ENCODE measurements around the gene SPOCD1. TPM values are rescaled to one million over a fixed set of nuclear protein-coding genes. Genes with fewer than 3 reads are reported as not detected.

The SPOCD1 gene
- total RNA-seq, 1 donor from 2014 or later = 28.0 TPM

DNA sequence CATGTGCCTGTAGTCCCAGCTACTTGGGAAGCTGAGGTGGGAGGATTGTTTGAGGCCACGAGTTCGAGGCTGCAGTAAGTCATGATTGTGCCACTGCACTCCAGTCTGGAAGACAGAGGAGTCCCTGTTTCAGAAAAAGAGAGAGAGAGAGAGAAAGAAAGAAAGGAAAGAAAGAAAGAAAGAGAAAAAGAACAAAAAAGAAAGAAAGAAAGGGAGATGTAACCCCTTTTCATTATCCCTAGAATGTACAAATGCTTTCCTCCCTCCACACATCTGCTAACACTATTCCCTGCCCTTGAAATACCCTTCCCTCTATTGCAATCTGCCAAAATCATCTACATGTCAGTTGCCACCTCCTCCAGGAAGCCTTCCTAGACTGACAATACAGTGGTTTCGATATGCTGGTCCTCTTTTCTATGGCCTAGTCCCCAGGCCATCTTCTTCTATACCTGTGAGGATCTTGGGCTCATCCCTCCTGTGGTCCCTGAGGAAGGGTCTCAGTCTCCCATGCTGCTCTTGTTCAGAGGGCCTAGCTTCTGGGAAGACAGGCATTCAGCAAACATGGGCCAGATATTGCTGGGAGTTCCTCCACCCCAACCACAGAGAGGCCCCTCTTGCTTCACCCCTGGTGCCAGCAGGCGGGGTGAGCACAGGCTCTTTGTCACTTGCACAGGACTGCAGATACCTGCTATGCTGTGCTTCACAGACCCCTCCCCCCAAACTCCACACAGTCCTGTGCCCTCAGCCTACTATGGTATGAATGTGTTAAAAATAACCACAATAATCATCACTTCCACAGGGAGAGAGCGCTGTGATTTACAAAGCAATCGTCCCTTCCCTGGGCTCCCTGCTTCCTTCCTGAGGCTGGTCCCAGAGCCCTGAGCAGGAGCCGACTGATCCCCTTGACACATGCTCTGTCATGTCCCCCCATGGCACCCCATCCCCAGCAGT lies 65.8 kb downstream of the SPOCD1 start:
- no peaks in the 10 kb centered on the region for H3K27me3 Mint-ChIP-seq (ENCODE audit: low read depth, unreplicated experiment)
- Histone ChIP-seq H3K79me2 (ENCODE audit: insufficient read depth, low read length) (no peaks in the 10 kb centered on the region), H4K20me1 (ENCODE audit: insufficient read depth, low read length) (peaks cover 49% of the 10 kb centered on the region), H3K27ac (ENCODE audit: low read depth, low read length) (no peak overlapping the region), H3K9ac (ENCODE audit: low read length) (no peak overlapping the region), H3K4me3 (ENCODE audit: insufficient read depth, low read depth, low read length) (no peak overlapping the region), H2AFZ (ENCODE audit: low read depth, low read length) (no peak overlapping the region), H3K36me3 (ENCODE audit: insufficient read depth, low read length) (no peaks in the 10 kb centered on the region), H3K4me2 (ENCODE audit: low read length) (peak overlapping the region; percentile 62), H3K27me3 (ENCODE audit: insufficient read depth, low read length) (no peaks in the 10 kb centered on the region), H3K4me1 (ENCODE audit: insufficient read depth, low read length) (peaks cover 35% of the 10 kb centered on the region), H3K9me3 (ENCODE audit: insufficient read depth, low read depth, low read length) (no peaks in the 10 kb centered on the region)
- no peaks in the 10 kb centered on the region for H3K9me3 Mint-ChIP-seq (ENCODE audit: unreplicated experiment)
- H3K27ac Mint-ChIP-seq (ENCODE audit: unreplicated experiment) = peak overlapping the region; percentile 75
- TF ChIP-seq CTCF (IDR thresholded peaks at IDR 0.05; ENCODE audit: insufficient read depth, low read depth, low read length) (no peak), EZH2 (IDR thresholded peaks at IDR 0.05; ENCODE audit: insufficient read depth, low read length) (no peak)
- peaks cover 53% of the 10 kb centered on the region for H3K4me1 Mint-ChIP-seq (ENCODE audit: low read depth, unreplicated experiment)
- FAIRE-seq (no peak), DNase-seq (ENCODE audit: low read depth) (no peak)
- peak overlapping the region; percentile 20 for H3K4me3 Mint-ChIP-seq (ENCODE audit: unreplicated experiment)
- H3K36me3 Mint-ChIP-seq (ENCODE audit: low read depth, unreplicated experiment) = peaks cover 5% of the 10 kb centered on the region

- Histone ChIP-seq H3K4me2 (ENCODE audit: low read length) (no peak overlapping the region), H3K27me3 (ENCODE audit: insufficient read depth, low read length) (no peaks in the 10 kb centered on the region), H3K4me1 (ENCODE audit: insufficient read depth, low read length) (peaks cover 32% of the 10 kb centered on the region), H3K4me3 (ENCODE audit: insufficient read depth, low read depth, low read length) (no peak overlapping the region), H3K27ac (ENCODE audit: low read depth, low read length) (no peak overlapping the region), H3K9ac (ENCODE audit: low read length) (no peak overlapping the region), H3K9me3 (ENCODE audit: insufficient read depth, low read depth, low read length) (no peaks in the 10 kb centered on the region), H2AFZ (ENCODE audit: low read depth, low read length) (no peak overlapping the region), H3K36me3 (ENCODE audit: insufficient read depth, low read length) (no peaks in the 10 kb centered on the region), H3K79me2 (ENCODE audit: insufficient read depth, low read length) (no peaks in the 10 kb centered on the region), H4K20me1 (ENCODE audit: insufficient read depth, low read length) (peaks cover 57% of the 10 kb centered on the region)
- Mint-ChIP-seq H3K27ac (ENCODE audit: unreplicated experiment) (no peak overlapping the region), H3K4me3 (ENCODE audit: unreplicated experiment) (no peak overlapping the region), H3K36me3 (ENCODE audit: low read depth, unreplicated experiment) (no peaks in the 10 kb centered on the region), H3K9me3 (ENCODE audit: unreplicated experiment) (no peaks in the 10 kb centered on the region), H3K4me1 (ENCODE audit: low read depth, unreplicated experiment) (peaks cover 51% of the 10 kb centered on the region), H3K27me3 (ENCODE audit: low read depth, unreplicated experiment) (peaks cover 7% of the 10 kb centered on the region)
- TF ChIP-seq CTCF (IDR thresholded peaks at IDR 0.05; ENCODE audit: insufficient read depth, low read depth, low read length) = no peak
- TF ChIP-seq EZH2 (IDR thresholded peaks at IDR 0.05; ENCODE audit: insufficient read depth, low read length) = no peak
- FAIRE-seq (no peak), DNase-seq (ENCODE audit: low read depth) (no peak)
Observed at GRCh38 chr1:31748365-31748764, 67.5 kb downstream of the SPOCD1 start.

GRCh38 chr1:31747304-31747703 lies 68.5 kb downstream of the SPOCD1 start:
- H3K4me3 Mint-ChIP-seq (ENCODE audit: unreplicated experiment) = no peak overlapping the region
- FAIRE-seq = no peak

More at GRCh38 chr1:31747304-31747703, 68.5 kb downstream of the SPOCD1 start:
- no peaks in the 10 kb centered on the region for H3K9me3 ChIP-seq (ENCODE audit: insufficient read depth, low read depth, low read length)
- no peak overlapping the region for H3K4me3 ChIP-seq (ENCODE audit: insufficient read depth, low read depth, low read length)
- H3K27me3 ChIP-seq (ENCODE audit: insufficient read depth, low read length) = no peaks in the 10 kb centered on the region
- H3K27ac Mint-ChIP-seq (ENCODE audit: unreplicated experiment) = no peak overlapping the region
- no peaks in the 10 kb centered on the region for H3K9me3 Mint-ChIP-seq (ENCODE audit: unreplicated experiment)
- peaks cover 31% of the 10 kb centered on the region for H3K4me1 ChIP-seq (ENCODE audit: insufficient read depth, low read length)
- H2AFZ ChIP-seq (ENCODE audit: low read depth, low read length) = no peak overlapping the region
- peaks cover 9% of the 10 kb centered on the region for H3K27me3 Mint-ChIP-seq (ENCODE audit: low read depth, unreplicated experiment)
- H3K36me3 ChIP-seq (ENCODE audit: insufficient read depth, low read length) = no peaks in the 10 kb centered on the region
- no peak overlapping the region for H3K27ac ChIP-seq (ENCODE audit: low read depth, low read length)
- no peaks in the 10 kb centered on the region for H3K79me2 ChIP-seq (ENCODE audit: insufficient read depth, low read length)
- TF ChIP-seq EZH2 (IDR thresholded peaks at IDR 0.05; ENCODE audit: insufficient read depth, low read length) (no peak), CTCF (IDR thresholded peaks at IDR 0.05; ENCODE audit: insufficient read depth, low read depth, low read length) (no peak)
- peaks cover 49% of the 10 kb centered on the region for H3K4me1 Mint-ChIP-seq (ENCODE audit: low read depth, unreplicated experiment)
- H3K9ac ChIP-seq (ENCODE audit: low read length) = no peak overlapping the region
- H4K20me1 ChIP-seq (ENCODE audit: insufficient read depth, low read length) = peaks cover 58% of the 10 kb centered on the region
- DNase-seq (ENCODE audit: low read depth) = no peak
- no peak overlapping the region for H3K4me2 ChIP-seq (ENCODE audit: low read length)
- no peaks in the 10 kb centered on the region for H3K36me3 Mint-ChIP-seq (ENCODE audit: low read depth, unreplicated experiment)
